GM18909 (cell line): ENCODE data around the gene GAD2.

Source experiments
- ATAC-seq: cut with Tn5 transposase; IDR thresholded peaks from one replicate; pipeline ENCODE4 v1.9.1; 2021; ENCODE audit warnings: mild to moderate bottlenecking; ENCODE audit not compliant: unreplicated experiment, poor library complexity

GAD2 gene

DNA sequence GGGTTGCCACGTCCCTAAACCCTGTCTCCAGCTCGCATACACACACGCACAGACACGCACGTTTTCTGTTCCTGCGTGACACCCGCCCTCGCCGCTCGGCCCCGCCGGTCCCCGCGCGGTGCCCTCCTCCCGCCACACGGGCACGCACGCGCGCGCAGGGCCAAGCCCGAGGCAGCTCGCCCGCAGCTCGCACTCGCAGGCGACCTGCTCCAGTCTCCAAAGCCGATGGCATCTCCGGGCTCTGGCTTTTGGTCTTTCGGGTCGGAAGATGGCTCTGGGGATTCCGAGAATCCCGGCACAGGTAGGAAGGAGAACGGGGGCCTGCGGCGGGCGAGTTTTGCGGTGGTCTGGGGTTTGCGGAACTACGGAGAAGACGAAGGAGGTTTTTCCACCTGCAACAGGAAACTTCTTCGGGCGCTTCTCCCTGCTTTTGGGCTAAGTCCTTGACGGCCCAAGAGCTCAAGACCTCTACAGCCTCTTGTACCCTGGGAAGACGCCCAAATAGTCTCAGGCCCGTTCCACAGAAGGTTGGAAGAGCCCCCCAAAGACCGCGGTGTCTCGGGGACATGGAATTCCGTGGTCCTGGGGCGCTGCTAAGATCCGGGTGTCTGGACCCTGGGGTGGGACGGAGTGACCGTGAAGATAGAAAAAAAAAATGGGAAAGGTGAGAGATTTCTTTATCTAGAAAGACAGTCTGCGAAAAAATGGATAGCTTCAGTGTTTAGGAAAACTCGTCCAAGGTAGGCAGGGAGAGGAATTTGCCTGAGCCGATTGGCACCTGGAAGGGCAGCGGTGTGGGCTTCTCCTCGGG lies at the start of gene GAD2:
GAD2 (plus strand) TSS at position 190 of the 811 bp plus-strand sequence; CDS start at position 226, 36 bp downstream.
- ATAC-seq = no peak

DNA sequence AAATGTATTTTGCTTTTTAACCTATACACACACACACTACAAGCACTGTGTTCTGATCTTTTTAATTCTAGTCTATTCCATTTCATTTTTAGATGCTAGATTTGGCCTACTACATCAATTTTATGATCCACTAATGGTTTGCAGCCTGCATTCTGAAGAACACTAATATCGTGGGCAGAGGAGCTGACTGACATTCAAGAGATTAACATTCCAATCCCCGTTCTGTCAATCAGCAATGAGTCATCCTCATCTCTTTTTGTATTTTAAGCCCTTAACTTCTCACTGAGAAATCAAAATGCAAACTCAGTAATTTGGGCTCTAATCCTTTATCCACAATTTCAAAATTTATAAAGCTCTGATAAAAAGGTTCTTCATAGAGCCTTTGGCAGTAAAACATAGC lies 47.1 kb upstream of the GAD2 start:
- ATAC-seq = no peak

DNA sequence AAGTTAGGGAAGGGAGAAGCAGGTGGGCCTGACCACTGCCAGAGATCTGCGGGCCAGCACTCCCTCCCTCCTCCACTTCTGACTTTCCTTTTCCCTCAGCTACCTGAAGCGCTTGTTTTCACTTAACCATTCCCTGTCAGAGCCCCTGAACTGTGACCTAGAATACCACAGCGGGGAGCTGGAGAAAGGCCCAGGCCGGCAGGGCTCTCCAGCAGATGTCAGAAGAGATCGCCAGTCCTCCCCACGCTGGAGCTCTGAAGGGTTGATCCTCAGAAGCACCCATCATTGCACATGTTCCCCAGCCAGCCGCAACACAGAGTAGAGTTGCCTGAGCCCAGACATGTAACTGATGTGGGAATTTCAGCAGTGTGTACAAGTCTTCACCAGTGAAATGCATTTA lies 44.4 kb upstream of the GAD2 start:
- no peak for ATAC-seq

DNA sequence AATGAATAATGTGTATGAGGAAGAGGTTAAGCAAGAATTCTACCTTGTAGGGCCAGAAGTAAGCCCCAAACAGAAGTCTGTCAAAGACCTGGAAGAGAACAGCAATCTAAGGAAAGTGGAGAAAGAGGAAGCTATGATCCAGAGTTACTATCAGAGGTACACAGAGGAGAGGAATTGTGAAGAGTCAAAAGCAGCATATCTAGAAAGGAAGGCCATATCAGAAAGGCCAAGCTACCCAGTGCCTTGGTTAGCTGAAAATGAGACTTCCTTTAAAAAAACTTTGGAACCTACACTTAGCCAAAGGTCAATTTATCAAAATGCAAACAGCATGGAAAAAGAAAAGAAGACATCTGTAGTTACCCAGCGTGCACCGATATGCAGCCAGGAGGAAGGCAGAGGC lies 42.7 kb upstream of the GAD2 start:
- ATAC-seq = no peak

DNA sequence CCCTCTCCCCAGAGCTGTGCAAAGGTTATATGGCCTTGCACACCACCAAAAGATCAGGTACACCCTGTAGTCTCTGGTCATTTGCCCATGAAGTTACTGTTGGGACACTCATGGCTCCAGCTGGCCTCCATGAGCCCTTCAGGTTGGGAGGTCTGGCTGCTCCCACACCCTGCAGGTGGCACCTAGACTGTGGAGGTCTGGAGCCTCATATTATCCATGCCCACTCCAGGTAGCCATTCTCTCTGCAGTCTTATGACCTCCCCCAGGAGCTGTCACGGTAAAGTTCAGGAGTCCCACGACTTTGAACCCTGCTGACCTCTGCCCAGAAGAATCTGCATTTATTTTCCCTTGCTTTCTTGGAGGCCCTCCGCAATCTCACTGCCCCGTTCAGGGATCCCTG lies 39.2 kb upstream of the GAD2 start:
- ATAC-seq = no peak

DNA sequence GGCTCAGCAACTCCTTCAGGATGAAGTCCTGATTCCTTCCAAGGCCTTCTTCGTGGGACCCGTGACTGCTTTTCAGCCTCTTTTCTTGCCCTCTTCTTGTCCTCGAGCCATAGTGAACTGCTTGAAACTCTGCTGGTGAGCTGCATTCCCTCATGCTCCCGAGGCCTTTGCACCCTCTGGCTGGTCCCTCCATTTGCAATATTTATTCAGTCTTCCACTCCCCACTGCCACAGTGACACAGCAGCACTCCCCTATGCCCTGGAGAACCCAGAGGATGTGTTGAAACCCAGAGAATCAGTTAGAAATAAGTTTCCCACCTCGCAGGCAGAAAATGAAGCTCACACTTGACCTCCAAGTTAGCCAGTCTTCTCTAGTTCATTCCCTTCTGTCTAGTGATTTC lies 22.3 kb upstream of the GAD2 start:
- no peak for ATAC-seq

DNA sequence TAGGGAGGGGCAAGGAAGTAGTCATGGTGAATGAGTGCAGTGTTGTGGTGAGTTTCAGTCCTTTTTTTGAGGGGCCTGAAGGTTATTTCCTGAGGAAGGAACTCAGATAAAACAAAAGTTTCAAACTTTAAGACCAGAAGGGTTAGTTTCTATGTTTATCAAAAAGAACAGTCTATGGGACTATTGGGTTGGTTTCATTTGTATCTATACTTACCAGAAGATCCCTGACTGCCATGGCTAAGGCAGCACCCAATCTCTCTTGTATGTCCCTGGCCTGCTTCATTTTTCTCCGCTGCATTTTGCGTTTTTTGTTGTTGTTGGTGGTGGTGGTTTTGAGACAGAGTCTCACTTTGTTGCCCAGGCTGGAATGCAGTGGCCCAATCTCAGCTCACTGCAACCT lies 19.3 kb upstream of the GAD2 start:
- no peak for ATAC-seq

DNA sequence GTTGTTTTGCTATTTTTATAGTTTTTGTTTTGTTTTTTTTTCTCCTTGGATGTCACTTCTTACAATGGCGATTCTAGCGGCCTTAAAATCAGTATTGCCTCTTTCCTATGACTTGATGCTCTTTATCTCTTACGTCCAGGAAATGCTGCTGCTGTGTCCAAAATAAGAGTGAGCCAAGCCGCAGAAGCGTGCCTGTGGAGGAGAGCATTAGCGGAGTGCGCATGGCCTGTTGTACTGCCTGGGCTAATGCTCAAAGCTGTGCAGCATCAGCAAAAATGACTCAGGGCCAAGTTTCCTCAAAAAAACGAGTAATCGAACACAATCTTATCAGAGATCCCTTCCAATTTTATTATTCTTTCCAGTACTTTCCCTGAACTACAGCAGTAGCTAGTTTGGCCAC lies 18.5 kb upstream of the GAD2 start:
- ATAC-seq = no peak

DNA sequence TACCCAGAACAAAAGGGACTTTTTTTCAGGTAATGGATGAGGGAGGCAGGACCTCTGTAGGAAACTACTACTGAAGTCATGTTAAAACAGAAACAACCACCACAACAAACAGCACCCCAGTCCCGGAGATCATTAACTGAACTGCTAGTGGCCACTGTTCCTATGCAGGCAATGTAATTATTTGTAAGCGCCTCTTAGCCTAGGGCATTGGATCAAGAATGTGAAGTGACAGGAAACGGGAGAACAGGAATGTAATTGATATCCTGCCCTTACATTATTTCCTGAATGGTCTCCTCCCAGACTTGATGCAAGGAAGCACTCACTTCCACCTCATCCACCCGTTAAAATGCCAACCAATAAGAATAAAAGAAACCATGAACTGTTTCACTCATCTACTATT lies 16.7 kb upstream of the GAD2 start:
- no peak for ATAC-seq

DNA sequence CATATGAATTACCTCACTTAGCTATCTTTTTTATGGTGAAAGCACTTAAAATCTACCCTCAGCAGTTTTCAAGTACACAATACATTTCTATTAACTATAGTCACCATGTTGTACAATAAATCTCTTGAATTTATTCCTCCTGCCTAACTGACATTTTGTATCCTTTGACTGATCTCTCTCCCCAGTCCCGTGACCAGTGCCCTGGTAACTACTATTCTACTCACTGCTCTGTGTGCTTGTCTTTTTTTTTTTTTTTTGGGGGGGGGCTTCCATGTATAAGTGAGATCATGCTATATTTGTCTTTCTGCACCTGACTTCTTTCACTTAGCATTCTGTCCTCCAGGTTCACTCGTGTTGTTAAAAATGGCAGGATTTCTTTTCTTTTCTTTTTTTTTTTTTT lies 11.4 kb upstream of the GAD2 start:
- no peak for ATAC-seq

DNA sequence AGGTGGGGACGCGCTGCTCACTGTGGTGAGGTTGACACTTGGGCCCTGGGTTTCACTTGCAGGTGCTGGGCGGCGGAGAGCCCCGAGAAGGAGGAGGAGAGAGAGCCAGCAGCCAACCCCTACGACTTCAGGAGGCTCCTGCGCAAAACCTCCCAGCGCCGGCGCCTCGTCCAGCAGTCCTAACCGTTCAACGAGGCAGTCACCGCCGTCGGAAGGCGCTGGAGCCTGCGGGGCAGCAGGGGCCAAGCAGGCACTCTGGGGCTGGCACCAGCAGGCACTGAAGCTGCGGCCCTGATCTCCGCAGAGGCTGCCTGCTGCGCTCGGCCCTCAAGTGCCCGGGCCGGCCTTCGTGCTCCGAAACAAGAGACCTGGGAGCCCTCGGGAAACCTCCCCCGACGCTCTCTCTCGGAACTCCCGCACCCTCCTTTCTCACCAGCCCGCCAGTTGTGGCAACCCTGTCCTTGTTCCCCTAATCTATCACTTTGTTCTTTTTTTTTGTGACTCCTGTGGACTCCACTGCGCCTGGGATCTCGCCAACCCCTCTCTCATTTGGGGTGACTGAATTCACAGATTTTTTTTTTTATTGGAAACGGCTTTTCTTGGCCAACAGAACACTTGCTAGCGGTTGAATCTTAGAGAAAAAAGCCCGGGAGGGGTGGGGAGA lies 4.7 kb upstream of the GAD2 start:
- ATAC-seq = no peak

DNA sequence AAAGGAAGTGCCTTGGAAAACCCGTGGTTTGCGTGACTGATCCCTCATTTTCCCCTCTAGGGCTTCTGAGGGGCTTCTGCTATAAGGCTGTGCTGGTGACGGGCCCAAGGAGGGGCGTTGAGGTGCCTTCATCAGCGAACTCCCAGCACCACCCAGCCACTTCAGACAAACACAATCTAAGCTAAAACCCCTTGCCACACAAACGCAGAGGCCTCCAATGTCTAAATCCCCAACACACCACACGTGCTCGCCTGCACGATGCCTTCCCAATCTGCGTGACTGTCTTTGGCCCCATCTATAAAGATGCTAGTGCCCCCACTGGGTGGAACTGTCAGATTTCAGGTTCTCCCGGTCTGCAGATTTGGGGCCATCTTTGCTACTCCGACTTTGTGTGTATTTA lies 4.1 kb upstream of the GAD2 start:
- ATAC-seq = no peak

DNA sequence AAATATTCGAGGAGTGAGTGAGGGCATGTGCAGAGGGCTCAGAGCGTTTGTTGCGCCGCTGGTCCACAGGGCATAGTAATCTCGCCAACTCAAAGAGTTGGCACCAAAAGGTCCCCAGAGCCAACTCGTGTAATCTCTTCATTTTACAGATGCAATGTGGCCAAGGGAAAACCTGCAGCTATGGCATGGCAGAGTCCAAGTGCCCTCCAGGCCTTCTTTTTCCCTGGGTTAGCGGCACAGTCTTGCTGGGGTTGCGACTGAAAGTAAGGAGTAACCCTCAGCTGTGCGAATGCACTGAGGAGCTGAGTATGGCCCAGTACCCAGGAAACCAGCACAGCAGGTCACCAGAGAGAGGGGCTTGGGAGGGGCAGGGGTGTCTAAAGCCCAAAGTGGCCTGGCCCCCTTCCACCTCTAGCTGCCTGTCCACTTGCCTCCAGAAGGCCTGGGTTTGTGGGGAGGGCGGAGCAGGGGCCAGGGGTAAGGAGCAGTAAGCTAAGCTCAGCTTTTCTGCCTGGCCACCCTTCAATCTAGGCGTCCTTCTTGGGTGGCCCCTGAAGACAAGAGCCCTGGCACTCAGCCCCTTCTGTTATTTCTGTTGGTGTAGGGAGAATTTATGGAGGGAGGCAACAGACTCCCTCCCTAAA lies 3.3 kb upstream of the GAD2 start:
- ATAC-seq = no peak

DNA sequence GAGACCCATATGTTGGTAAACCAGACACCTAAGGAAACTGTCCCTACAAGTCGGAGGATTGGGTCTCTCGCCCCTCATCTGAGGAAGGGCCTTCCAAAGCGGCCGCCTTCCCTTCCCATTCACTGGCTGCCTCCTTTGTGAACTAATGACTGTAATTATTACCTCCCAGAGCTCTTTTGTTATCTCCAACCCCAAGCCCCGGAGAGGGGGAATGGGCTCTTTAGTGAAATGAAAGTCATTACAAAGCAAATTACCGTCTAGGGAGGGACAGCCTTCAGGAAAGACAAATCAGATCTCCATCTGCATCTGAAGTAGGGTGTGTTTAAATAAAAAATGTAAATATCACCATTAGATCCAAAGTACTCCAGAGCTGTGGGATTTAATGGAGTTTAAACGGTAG lies 2.6 kb upstream of the GAD2 start:
- no peak for ATAC-seq

DNA sequence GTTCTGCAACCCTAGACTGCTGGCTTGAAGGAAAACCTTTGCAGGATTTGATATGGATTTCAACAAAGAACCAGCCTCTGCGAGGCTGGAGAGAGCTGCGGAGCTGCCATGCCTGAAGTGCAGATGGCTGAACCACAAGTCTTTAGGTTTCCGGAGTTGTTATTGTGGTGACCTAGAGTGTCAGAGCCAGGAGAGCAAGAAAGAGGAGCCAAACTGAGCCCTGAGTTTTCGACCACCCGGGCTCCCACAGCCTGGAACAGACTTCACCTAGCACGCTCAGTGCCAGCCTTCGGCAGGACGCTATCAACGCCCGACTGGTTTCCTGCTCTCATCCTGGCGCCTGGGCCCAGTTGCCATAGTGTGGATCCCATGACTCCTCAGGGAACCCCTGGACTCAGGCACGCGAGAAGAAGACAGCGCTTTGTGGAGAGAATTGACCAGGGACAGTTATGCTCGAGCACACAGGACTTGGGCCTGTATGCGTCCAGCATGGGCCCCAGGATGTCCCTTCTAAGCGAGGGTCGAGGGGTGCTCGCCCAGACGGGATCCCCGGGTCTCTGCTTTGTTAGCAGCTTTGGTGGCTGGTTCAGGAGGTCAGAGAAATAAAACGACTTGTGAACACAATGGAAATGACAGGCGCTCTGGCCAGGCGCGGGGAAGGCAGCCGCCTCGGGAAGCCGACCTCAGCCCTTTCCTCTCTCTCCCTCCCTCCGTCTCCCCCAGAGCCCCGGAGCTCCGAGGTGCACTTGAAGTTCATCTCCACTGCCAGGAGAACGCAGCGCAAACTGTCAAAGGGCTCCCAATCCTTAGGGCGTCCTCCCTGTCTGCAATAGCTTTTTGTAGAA lies 1.8 kb upstream of the GAD2 start:
- ATAC-seq = no peak

DNA sequence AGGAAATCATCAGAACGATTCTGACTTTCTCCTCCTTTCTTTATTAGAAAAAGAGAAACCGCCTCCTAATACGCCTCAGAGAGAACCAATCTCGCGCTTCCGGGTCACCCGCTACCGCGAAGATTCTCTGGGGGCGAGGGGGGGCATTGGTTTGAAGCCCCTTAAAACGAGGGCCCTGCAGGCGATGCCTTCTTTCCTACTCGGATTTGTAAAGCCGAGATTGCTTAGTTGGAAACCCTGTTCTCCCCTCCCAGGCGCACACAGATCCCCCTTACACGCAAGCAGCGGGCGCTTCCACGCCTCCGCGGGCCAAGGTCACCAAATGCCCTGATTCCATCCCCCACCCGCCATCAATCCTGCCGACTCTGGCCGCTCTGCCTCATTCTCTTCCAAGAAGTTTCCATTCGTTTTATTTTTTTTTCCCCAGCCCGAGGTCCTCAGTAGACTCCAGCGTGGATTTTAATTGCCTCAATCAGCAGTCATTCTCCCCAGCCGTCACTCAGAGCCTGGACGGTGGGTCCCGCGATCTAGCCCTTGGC lies 1.1 kb upstream of the GAD2 start:
- ATAC-seq = no peak

DNA sequence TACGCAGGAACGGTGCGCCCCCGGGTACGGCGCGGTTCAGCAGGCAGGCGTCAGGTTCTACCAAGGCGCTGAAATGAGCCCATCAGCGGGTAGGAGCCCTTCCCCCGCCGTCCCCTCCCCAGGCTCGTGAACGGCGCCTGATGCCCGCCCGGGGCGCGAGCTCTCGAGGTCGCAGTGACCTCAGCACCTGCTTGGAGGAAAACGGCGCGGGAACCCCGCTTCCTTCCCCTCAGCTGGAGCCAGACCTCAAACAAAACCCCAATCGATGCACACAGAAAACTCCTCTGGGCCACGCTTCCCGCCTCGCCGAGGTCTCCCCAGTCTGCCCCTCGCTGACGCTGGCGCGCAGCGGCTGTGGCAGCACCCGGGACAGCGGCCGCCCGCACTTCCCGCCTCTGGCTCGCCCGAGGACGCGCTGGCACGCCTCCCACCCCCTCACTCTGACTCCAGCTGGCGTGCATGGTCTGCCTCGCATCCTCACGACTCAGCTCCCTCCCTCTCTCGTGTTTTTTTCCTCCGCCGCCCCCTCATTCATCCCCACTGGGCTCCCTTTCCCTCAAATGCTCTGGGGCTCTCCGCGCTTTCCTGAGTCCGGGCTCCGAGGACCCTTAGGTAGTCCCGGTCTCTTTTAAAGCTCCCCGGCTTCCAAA lies 514 bp upstream of the GAD2 start:
- ATAC-seq = no peak

DNA sequence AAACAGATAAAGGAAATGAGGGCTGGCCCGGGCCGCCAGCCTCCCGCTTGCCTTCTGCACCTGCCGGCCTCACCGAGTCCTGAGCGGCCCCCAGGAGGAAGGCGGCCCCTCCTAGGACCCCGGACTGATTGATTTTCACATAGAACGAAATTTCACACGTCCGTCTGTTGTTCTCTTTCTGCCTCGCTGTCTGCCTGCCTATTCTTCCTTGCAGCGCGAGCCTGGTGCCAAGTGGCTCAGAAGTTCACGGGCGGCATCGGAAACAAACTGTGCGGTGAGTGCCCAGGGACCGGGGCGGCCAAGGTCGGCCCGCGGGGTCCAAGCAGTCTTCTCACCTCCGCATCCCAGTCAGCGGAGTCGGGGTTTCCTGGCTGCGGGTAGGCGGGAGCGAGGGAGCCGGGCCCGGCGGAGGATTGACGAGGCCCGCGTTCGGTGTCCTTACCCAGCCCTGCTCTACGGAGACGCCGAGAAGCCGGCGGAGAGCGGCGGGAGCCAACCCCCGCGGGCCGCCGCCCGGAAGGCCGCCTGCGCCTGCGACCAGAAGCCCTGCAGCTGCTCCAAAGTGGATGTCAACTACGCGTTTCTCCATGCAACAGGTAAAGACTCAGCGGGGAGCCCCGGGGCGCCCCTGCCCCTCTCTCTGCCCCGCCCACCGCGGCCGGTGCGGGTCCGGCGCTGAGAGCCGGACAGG lies 967 bp downstream of the GAD2 start:
- no peak for ATAC-seq

DNA sequence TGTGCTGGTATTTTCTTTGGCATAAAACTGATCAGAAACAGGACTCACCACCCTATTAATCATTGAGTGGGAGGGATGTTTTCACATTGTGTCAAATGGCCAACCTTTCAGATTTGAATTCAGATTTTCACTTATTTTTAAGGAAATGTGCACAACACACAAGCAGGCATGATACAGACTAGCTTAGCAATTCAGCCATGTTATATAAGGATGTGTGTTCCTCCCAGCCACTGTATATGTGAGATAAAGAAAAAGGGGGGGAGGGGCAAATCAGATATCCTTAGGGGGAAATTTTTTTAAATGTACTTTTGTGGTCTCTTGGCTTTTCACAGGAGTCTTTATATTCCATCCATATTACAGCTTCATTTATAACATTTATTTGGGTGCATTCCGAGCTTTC lies 3.1 kb downstream of the GAD2 start:
- ATAC-seq = no peak
